ENCODE data around the gene MNX1.

Gene MNX1

DNA sequence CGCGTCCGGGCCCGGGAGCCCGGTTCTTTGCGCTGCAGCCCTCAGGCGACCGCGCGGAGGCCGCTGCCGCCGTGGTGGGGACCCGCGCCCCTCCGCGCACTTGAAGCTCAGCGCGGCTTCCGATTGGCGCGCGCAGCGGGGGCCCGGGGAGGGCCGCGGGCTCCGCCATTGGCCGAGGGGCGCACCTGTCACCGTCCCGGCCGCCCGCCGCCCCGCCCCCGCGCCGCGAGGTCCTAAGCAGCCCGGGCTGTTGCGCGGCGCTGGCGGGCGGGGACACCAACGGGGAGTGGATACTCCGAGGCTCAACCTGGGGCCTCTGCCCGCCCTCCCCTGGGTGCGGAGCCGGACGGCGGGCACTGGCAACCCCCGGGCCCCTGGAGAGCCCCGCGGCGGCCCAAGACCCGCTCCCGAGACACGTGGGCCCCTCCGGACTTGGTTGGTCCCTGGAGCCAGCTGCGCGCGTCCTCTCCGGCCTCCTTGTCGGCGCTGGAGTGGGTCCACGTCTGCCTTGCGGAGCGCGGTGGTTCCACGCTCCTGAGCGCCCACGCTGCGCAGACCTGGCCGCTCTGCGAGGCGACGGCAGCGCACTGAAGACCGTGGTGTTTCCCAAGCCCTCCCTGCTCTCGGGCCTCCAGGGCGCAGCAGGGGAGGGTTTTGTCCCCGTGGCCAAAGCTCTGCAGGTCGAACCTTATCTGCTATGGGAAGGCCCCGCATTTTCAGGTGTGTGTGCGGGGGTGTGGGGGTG, at the start of gene MNX1:
MNX1 (minus strand) TSS at position 76 of the 745 bp plus-strand sequence. CDS start 313 bp downstream, outside the sequence.
- no peak within 1 kb of the TSS for H3K9ac ChIP-seq (ENCODE audit: low read length)

DNA sequence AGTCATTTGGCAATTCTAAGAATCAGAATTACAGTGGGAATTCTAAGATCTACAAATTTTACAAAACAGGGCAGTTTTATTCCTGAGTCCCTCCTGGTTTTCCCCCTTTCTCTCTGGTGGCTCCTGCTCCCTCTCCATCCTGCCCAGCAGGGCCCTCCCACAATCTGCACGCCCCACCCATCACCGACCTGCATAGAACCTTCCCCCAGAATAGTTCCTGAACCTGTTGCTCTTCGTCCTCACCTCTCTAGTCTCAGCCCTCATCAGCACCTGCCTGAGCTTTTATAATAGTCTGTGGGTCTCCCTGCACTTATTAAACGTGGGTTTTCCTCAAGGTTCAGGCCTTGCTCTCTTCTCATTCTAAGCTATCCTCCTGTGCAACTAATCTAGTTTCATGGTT, 49.1 kb upstream of the MNX1 start:
- H3K36me3 ChIP-seq (ENCODE audit: control insufficient read depth, low read depth, low read length) = no peaks in the 10 kb centered on the region
- H3K27me3 ChIP-seq (ENCODE audit: control insufficient read depth, insufficient read depth, low read length) = no peaks in the 10 kb centered on the region
- H3K4me1 ChIP-seq (ENCODE audit: control insufficient read depth, low read depth, low read length) = no peaks in the 10 kb centered on the region
- no peak overlapping the region for H3K27ac ChIP-seq (ENCODE audit: low read length)
- H3K9ac ChIP-seq (ENCODE audit: low read length) = no peak overlapping the region
- H3K9me3 ChIP-seq (ENCODE audit: control insufficient read depth, low read depth, low read length) = no peaks in the 10 kb centered on the region
- H3K4me3 ChIP-seq (ENCODE audit: low read length) = no peak overlapping the region

More for the DNA sequence above, at the start of gene MNX1:
- Histone ChIP-seq H3K4me3 (ENCODE audit: low read length) (peak within 1 kb of the TSS; percentile 48), H3K9me3 (ENCODE audit: control insufficient read depth, low read depth, low read length) (no peaks in the 10 kb centered on the region), H3K36me3 (ENCODE audit: control insufficient read depth, low read depth, low read length) (no peaks in the 10 kb centered on the region), H3K27ac (ENCODE audit: low read length) (no peak within 1 kb of the TSS), H3K27me3 (ENCODE audit: control insufficient read depth, insufficient read depth, low read length) (peaks cover 98% of the 10 kb centered on the region), H3K4me1 (ENCODE audit: control insufficient read depth, low read depth, low read length) (peaks cover 15% of the 10 kb centered on the region)

DNA sequence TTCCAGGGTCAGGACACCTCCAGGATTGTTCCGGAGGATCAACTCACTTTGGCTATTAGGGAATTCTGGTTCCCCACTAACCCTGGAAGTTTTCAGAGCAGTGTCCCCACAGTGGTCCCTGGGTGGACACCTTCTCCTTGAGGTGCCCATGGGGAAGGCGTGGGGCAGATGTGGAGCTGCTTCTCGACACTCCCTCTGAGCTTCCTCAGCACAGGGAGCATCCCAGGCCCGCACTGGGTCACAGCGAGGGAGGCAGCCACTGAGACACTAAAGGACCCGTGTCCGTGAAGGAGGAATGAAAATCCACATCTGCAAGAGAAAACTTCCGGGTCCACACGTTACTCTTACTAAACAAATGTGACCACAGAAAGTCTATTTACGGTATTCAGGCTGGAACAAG, 48.2 kb upstream of the MNX1 start:
- Histone ChIP-seq H3K27me3 (ENCODE audit: control insufficient read depth, insufficient read depth, low read length) (no peaks in the 10 kb centered on the region), H3K4me1 (ENCODE audit: control insufficient read depth, low read depth, low read length) (no peaks in the 10 kb centered on the region), H3K36me3 (ENCODE audit: control insufficient read depth, low read depth, low read length) (no peaks in the 10 kb centered on the region), H3K4me3 (ENCODE audit: low read length) (no peak overlapping the region), H3K27ac (ENCODE audit: low read length) (no peak overlapping the region), H3K9ac (ENCODE audit: low read length) (no peak overlapping the region), H3K9me3 (ENCODE audit: control insufficient read depth, low read depth, low read length) (no peaks in the 10 kb centered on the region)

DNA sequence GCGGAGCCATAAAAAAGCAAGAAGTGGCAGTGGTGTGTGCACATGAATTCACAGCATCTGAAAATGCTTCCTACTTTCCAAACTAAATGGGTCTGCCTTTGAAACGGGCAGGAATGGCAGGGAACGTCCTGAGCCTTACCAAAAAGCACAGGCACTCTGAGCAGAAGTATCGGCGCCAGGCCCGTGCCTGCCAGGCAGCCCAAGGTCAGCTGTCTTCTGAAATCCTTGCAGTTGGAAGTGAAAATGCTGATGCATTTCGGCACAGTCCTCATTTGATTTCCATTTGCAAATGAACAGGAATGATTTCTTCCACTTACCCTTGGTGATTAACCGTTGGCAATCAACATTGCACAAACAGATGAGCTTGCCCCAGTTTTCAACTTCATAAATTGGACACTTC, 47.6 kb upstream of the MNX1 start:
- no peaks in the 10 kb centered on the region for H3K27me3 ChIP-seq (ENCODE audit: control insufficient read depth, insufficient read depth, low read length)
- no peaks in the 10 kb centered on the region for H3K4me1 ChIP-seq (ENCODE audit: control insufficient read depth, low read depth, low read length)

DNA sequence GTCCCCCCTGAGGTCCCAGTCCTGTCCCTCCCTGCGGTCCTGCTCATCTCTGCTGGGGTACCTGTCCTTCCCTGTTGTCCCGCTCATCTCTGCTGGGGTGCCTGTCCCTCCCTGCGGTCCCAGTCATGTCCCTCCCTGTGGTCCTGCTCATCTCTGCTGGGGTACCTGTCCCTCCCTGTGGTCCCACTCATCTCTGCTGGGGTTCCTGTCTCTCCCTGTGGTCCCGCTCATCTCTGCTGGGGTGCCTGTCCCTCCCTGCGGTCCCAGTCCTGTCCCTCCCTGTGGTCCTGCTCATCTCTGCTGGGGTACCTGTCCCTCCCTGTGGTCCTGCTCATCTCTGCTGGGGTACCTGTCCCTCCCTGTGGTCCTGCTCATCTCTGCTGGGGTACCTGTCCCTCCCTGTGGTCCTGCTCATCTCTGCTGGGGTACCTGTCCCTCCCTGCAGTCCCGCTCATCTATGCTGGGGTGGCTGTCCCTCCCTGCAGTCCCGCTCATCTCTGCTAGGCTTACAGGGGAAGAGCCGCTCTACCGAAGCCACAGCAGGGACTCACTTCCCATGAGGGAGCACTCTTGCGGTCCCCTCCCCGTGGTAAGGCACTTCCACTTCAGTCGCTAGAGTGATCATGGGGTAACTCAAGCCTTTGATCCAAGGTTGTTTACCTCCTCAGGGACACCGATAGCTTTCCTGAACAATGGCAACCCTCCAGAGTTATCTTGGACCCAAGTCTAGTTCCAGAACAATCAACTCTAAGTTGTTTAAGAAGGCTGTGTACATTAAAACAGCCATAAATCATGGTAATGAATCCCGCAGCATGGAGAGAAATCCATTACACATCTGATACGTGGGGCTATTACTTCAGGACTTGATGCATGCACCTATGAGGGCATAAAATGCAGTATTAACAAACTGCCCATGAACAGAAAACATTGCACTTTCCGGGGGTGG, 46.8 kb upstream of the MNX1 start:
- no peaks in the 10 kb centered on the region for H3K9me3 ChIP-seq (ENCODE audit: control insufficient read depth, low read depth, low read length)

More for the DNA sequence above, 47.6 kb upstream of the MNX1 start:
- no peak overlapping the region for H3K4me3 ChIP-seq (ENCODE audit: low read length)
- no peaks in the 10 kb centered on the region for H3K36me3 ChIP-seq (ENCODE audit: control insufficient read depth, low read depth, low read length)
- no peaks in the 10 kb centered on the region for H3K9me3 ChIP-seq (ENCODE audit: control insufficient read depth, low read depth, low read length)
- H3K27ac ChIP-seq (ENCODE audit: low read length) = no peak overlapping the region
- H3K9ac ChIP-seq (ENCODE audit: low read length) = no peak overlapping the region

DNA sequence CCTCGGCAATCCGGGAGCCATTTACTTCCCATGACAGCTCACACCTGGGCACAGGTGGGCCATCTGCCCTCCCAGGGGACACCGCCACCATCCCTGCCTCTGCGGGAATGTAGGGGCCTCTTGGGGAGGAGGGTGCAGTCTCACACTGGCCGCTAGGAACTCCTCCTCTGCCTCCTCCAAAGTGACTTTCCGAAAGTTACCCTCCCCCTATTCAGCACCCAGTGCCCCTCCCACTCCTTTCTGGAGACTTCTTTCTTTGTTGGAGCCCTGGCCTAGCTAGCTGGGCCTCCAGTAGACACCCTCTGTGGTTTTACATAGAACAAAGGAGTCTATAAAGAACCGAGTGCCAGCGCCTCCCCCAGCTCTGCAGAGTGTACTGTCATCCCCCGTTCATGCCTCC, 45.8 kb upstream of the MNX1 start:
- H3K27me3 ChIP-seq (ENCODE audit: control insufficient read depth, insufficient read depth, low read length) = no peaks in the 10 kb centered on the region
- no peak overlapping the region for H3K9ac ChIP-seq (ENCODE audit: low read length)
- no peak overlapping the region for H3K4me3 ChIP-seq (ENCODE audit: low read length)
- H3K9me3 ChIP-seq (ENCODE audit: control insufficient read depth, low read depth, low read length) = no peaks in the 10 kb centered on the region
- no peak overlapping the region for H3K27ac ChIP-seq (ENCODE audit: low read length)
- no peaks in the 10 kb centered on the region for H3K36me3 ChIP-seq (ENCODE audit: control insufficient read depth, low read depth, low read length)
- H3K4me1 ChIP-seq (ENCODE audit: control insufficient read depth, low read depth, low read length) = no peaks in the 10 kb centered on the region

More for the DNA sequence above, 46.8 kb upstream of the MNX1 start:
- Histone ChIP-seq H3K4me1 (ENCODE audit: control insufficient read depth, low read depth, low read length) (no peaks in the 10 kb centered on the region), H3K27me3 (ENCODE audit: control insufficient read depth, insufficient read depth, low read length) (no peaks in the 10 kb centered on the region), H3K27ac (ENCODE audit: low read length) (no peak overlapping the region), H3K36me3 (ENCODE audit: control insufficient read depth, low read depth, low read length) (no peaks in the 10 kb centered on the region), H3K9ac (ENCODE audit: low read length) (no peak overlapping the region), H3K4me3 (ENCODE audit: low read length) (no peak overlapping the region)

DNA sequence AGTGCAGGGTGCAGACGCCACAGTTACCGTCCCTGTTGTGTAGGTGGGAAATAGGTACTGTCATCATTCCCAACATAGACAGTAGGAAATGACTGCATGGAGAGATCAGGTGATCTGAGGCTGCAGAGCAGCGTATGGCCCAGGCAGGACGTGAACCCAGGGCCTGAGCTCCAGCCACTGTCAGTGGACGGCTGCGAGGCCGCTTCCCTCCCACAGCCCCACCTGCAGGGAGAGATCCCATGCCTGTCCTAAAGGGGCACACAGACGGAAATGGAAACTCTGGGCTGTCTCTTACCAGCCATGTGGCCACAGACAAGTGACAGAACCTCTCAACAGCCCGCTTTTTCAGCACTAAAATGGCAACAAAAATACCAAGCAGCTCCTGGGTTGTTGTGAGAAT, 44.5 kb upstream of the MNX1 start:
- no peaks in the 10 kb centered on the region for H3K27me3 ChIP-seq (ENCODE audit: control insufficient read depth, insufficient read depth, low read length)

DNA sequence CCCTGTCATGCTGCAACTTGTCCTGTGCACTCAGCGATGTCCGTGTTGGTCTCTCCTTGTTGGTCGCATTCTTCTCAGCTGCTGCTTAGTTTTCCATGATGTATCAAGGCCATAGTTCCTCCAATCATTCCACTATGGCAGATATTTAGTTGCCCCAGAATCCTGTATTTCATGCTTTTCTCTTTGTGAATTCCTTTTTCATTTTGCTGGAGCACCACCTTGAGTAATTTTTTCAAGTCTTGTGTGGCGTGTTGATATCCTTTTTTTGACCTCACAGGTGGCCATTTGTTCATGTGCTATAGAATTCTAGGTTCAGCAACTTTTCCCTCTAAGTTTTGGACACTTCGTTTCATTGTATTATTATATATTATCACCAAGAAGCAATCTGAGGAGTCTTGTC, 42.7 kb upstream of the MNX1 start:
- H3K4me3 ChIP-seq (ENCODE audit: low read length) = no peak overlapping the region
- no peaks in the 10 kb centered on the region for H3K4me1 ChIP-seq (ENCODE audit: control insufficient read depth, low read depth, low read length)
- H3K27ac ChIP-seq (ENCODE audit: low read length) = no peak overlapping the region
- no peaks in the 10 kb centered on the region for H3K36me3 ChIP-seq (ENCODE audit: control insufficient read depth, low read depth, low read length)
- H3K9me3 ChIP-seq (ENCODE audit: control insufficient read depth, low read depth, low read length) = no peaks in the 10 kb centered on the region
- H3K27me3 ChIP-seq (ENCODE audit: control insufficient read depth, insufficient read depth, low read length) = no peaks in the 10 kb centered on the region
- H3K9ac ChIP-seq (ENCODE audit: low read length) = no peak overlapping the region

More for the DNA sequence above, 44.5 kb upstream of the MNX1 start:
- H3K36me3 ChIP-seq (ENCODE audit: control insufficient read depth, low read depth, low read length) = no peaks in the 10 kb centered on the region
- H3K9me3 ChIP-seq (ENCODE audit: control insufficient read depth, low read depth, low read length) = no peaks in the 10 kb centered on the region
- no peaks in the 10 kb centered on the region for H3K4me1 ChIP-seq (ENCODE audit: control insufficient read depth, low read depth, low read length)
- no peak overlapping the region for H3K4me3 ChIP-seq (ENCODE audit: low read length)
- H3K27ac ChIP-seq (ENCODE audit: low read length) = no peak overlapping the region
- no peak overlapping the region for H3K9ac ChIP-seq (ENCODE audit: low read length)

DNA sequence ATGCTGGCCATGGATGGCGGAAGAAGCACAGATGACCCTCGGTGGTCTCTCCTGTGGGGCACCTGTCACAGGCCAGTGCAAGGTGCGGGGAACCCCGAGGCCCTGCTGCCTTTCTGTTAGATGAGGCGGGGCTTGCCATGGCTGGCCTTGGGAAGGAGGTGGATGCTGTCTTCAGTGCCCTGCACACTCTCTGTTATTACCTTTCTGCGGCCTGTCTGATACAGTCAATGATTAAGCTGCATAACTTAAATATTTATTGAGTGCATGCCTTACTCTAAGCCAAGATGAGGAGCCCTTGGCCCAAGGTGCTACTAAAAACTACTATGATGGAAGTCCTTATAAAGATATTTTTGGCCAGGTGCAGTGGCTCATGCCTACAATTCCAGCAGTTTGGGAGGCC, 36.7 kb upstream of the MNX1 start:
- H3K4me3 ChIP-seq (ENCODE audit: low read length) = no peak overlapping the region
- H3K9me3 ChIP-seq (ENCODE audit: control insufficient read depth, low read depth, low read length) = no peaks in the 10 kb centered on the region
- H3K4me1 ChIP-seq (ENCODE audit: control insufficient read depth, low read depth, low read length) = no peaks in the 10 kb centered on the region
- no peaks in the 10 kb centered on the region for H3K27me3 ChIP-seq (ENCODE audit: control insufficient read depth, insufficient read depth, low read length)
- no peak overlapping the region for H3K9ac ChIP-seq (ENCODE audit: low read length)
- H3K27ac ChIP-seq (ENCODE audit: low read length) = no peak overlapping the region
- H3K36me3 ChIP-seq (ENCODE audit: control insufficient read depth, low read depth, low read length) = no peaks in the 10 kb centered on the region

DNA sequence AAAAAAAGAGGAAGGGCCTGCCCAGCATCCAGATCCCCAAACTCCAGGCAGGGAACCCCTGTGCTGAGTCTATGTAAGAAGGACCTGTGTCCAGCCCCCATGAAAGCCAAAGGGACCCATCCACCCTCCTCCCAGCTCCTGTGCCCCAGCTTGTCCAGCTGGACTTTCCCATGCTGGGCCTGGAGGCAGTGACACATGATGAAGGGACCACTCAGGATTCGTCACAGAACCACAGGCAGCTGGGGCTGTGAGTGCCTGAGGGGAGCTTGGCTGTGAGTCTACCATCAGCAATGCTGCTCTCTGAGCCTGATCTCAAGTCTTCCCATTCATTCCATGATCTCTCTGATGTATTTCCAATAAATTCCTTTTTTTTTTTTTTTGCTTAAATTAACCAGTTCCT, 36.2 kb upstream of the MNX1 start:
- no peaks in the 10 kb centered on the region for H3K9me3 ChIP-seq (ENCODE audit: control insufficient read depth, low read depth, low read length)
- no peak overlapping the region for H3K9ac ChIP-seq (ENCODE audit: low read length)
- H3K27ac ChIP-seq (ENCODE audit: low read length) = no peak overlapping the region
- H3K36me3 ChIP-seq (ENCODE audit: control insufficient read depth, low read depth, low read length) = no peaks in the 10 kb centered on the region
- no peaks in the 10 kb centered on the region for H3K27me3 ChIP-seq (ENCODE audit: control insufficient read depth, insufficient read depth, low read length)
- H3K4me3 ChIP-seq (ENCODE audit: low read length) = no peak overlapping the region
- H3K4me1 ChIP-seq (ENCODE audit: control insufficient read depth, low read depth, low read length) = no peaks in the 10 kb centered on the region

DNA sequence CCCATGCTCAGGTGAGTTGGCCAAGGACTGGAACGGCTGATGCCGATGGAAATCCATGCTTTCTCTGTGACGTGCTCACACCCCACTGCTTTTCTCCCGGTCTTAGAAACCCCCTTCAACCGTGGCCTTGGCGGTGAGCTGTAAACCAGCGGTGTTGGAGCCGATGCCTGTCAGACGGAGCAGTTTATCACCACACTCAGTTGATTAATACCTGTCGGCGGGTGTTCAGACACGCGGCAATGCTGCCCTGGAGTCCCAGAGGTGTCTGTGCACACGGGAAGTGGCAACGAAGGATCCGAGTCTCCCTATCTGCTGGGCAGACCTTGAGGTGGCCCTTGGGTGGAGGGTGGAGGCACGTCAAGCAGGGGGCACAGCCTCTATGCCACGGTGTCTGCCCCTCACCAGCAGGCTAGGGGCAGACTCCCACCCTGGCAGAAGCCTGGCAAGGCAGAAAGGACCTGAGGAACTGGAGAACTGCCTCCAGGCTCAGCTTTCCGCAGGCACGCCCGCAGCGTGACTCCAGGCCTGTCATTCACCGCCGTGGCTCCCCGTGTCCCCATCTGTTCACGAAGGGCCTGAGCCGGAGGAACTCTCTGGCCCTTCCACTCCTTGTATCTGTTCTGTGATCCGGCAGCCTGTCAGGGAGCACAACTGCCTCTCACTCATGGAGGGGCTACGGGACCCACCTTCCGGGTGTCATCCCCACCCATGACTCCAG, 34.6 kb upstream of the MNX1 start:
- no peaks in the 10 kb centered on the region for H3K36me3 ChIP-seq (ENCODE audit: control insufficient read depth, low read depth, low read length)
- H3K4me3 ChIP-seq (ENCODE audit: low read length) = no peak overlapping the region
- no peaks in the 10 kb centered on the region for H3K4me1 ChIP-seq (ENCODE audit: control insufficient read depth, low read depth, low read length)
- no peak overlapping the region for H3K9ac ChIP-seq (ENCODE audit: low read length)
- H3K27me3 ChIP-seq (ENCODE audit: control insufficient read depth, insufficient read depth, low read length) = no peaks in the 10 kb centered on the region
- no peak overlapping the region for H3K27ac ChIP-seq (ENCODE audit: low read length)
- no peaks in the 10 kb centered on the region for H3K9me3 ChIP-seq (ENCODE audit: control insufficient read depth, low read depth, low read length)
